GM21381 (cell line): Measurements from ENCODE around the gene CTBP1.

Source experiments
- ATAC-seq: cut with Tn5 transposase; IDR thresholded peaks from one replicate; pipeline ENCODE4 v1.9.1; 2021; ENCODE audit warnings: mild to moderate bottlenecking, moderate library complexity; ENCODE audit not compliant: unreplicated experiment

Gene CTBP1

DNA sequence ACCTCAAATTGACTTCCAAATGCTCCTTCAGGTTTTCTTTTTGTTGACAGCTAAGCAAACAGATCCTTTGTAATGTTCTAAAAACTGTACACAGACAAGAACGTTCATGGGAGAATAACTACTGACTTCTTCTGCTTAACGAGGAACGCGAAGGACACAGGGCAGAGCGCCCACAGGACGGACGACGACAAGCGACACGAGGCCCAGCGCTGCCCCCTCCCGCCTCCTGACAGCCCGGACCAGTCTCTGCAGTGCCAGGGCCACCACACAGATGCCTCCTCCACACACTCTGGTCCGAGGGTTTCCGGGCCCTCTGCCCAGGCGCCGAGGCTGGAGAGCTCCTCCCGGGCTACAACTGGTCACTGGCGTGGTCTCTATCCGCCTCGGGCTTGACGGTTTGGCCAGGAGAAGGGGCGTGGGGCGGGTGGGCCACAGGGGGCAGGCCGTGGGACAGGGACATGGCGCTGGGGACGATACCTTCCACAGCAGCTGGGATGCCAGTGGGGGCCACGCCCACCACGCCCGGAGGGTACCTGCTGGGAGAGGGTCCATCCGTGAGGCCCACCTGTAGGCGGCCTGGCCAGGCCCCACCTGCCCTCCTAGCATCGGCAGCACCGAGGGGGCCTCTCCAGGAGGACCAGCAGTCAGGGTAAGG lies 36.9 kb downstream of the CTBP1 start:
- no peak for ATAC-seq

DNA sequence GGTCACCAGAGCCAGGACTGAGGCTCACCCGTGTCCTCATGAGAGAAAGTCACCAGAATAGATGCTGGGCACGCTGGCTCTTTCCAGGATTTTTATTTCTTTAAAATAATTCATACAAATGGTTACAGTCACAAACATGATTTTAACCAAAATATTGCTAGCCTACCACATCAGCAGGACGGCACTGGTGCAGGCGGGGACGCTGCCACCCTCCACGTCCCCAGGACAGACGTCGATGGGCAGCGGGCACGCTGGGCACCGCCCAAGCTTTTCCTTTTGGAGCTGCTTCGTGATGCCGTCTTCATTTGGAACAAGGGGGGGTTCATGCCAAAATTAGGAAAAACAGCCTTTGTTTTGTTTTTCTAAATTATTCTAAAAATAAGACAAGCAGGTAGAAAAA lies 37.6 kb downstream of the CTBP1 start:
- no peak for ATAC-seq

DNA sequence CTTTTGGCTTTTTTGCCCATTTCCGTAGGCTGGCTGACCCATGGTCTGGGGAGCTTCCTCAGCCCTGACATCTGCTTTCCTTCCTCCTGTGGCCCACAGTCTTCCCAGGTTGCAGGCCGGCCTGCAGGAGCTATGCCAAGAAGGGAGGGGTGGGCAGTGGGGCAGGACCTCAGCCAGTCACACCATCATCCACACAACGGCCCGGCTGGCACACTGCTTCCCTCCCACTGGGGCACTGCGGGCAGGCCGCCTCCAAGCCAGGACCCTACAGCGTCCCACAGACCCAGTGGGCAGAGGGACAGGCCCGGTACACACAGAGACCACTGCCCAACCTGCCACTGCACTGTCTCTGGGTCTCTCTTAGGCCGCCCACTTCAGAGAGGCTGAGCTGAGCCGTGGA lies 38.0 kb downstream of the CTBP1 start:
- no peak for ATAC-seq

DNA sequence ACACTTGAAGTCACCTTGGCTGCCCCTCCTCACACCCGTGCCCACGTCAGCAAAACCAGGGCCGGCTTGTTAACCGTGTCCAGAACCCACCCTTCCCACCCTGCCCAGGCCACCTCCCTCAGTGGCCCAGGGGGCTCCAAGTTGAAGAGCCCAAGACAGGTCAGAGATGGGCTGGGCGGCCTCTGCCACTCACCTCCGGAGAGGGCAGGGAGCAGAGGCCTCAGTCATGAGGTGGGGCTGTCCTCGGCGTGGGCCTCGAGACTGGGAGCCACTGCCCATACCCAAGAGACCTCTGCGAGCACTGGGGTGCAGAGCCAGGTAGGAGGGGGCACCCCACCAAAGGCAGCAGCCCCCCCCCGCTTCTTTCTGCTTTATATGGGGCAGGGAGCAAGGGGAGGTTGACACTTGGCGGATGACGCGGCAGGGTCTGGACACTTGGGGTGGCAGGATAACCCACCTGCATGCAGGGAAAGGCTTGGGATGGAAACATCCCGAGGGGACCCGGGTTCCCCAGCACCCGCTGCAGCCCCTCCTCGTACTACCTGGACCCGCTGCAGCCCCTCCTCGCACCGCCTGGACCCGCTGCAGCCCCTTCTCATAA lies 38.6 kb downstream of the CTBP1 start:
- ATAC-seq: no peak

DNA sequence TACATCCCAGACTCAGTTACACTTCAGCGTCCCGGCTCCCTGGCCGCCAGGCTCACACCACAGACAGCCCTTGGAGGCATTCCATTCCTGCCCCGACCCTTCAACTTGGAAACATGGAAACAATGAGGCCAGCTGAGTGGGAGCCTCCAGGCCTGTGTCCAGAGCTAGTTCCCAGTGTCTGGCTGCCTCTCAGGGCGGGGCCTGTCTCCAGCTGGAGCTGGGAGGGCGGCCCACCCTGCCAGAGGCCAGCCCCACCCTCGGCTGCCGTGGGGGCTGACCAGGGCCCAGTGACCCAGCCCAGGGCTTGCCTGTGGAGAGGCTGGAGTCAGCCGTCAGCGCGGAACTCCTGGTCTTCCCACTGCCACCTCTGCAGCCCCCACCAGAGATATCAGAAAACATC lies 39.1 kb downstream of the CTBP1 start:
- no peak for ATAC-seq

DNA sequence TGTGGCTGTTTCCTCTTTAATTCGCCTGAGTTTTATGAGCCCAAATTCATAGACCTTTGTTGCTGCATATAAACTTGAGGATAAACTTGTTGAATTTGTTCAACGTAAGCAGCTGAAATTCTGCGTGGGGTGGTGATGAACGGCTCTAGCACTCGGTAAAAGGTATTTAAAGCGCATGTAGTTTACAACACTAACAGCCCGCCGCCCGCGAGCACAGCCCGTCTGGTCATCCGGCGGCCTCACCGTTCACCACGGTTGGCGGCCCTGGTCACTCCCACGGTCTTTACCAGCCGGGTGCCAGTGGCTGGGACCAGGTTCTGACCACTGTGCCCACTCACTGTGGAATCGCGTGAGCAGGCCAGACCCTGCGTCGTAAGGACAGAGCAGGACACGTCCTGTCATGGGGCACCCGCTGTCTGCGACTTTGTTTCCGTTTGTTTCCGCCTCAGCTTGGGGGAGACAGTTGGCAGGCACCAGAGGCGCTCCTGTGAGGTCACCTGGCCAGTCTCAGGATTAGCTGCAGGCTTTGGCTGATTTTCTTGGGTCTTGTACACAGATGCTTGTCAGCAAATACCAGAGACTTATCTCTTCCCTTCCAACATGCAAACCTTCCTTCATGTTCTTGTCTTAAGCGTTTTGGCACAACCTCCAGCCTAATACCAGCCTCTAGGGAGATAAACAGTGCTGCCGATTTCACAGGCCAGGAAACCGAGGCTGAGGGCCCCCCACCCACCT lies 39.8 kb downstream of the CTBP1 start:
- ATAC-seq: no peak

DNA sequence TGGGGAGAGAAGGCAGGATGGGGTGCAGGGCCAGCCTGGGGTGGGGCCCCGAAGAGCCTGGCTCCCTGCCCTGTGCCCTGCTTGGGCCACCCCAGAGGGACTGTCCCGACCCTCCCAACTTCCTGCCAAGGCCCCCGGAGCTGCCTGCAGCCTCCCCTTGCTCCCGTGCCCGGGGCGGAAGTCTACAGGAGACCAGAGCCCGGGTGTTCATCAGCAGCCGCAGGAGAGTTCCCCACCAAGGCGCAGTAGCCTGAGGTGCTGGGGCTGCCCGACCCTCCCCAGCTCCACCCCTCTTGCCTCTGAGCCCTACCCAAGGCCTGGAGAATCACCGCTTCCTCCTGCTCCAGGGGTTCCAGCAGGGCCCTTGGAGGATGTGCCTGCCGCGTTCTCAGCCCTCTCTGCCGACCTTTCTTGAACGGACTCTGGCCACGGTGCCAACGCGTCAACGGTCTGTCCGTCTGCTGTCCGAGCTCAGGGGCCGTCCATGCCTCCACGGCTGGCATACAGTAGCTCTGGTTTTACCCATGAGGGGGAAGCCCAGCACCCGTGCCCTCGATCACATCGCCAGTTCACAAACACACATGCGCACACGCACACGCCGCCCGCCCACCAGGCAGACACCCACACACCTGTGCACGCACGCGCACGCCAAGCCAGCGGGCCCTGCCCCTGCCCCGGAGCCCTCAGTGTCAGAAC lies 40.5 kb downstream of the CTBP1 start:
- no peak for ATAC-seq

DNA sequence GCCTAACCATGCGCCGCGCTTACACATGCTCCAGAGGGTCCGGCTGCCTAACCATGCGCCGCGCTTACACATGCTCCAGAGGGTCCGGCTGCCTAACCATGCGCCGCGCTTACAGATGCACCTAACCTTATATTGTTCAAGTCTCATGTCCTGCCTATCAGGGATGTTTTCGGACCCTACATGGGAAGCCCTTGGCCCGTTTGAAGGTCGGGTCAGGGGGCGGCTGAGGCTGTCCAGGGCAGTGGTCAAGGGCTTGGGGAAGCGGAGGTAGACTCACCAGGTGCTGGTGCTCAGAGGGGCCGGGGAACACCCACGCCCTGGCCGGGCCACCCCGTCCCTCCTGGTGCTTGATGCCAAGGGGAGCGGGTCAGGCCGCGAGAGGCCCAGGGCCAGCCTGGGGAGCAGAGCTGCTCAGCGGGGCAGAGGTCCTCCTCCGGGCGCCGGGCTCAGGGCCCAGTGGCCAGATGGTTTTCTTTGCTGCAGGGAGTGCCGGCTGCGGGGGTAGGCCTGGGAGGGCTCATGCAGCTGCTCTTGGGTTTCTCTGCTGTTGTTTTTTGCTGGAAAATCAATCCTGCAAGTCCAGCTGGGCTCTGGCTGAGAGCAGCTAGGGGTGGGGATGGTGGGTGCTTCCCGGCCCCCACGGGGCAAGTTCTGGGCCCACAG lies 41.2 kb downstream of the CTBP1 start:
- ATAC-seq: no peak

DNA sequence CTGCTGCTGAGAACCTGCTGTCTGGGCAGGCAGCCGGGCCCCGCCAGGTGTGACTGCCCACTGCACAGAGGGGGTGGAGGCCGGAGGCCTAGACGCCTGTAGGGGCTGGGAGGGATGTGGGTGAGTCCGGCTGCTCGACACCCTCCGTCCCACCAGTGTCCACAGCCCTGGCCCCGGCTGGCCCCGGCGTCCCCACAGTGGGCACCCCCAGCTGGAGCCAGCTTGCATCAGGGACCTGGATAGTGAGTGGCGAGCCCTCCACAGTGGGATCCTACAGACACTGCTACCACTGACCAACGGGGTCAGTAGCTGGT lies 41.8 kb downstream of the CTBP1 start:
- no peak for ATAC-seq

DNA sequence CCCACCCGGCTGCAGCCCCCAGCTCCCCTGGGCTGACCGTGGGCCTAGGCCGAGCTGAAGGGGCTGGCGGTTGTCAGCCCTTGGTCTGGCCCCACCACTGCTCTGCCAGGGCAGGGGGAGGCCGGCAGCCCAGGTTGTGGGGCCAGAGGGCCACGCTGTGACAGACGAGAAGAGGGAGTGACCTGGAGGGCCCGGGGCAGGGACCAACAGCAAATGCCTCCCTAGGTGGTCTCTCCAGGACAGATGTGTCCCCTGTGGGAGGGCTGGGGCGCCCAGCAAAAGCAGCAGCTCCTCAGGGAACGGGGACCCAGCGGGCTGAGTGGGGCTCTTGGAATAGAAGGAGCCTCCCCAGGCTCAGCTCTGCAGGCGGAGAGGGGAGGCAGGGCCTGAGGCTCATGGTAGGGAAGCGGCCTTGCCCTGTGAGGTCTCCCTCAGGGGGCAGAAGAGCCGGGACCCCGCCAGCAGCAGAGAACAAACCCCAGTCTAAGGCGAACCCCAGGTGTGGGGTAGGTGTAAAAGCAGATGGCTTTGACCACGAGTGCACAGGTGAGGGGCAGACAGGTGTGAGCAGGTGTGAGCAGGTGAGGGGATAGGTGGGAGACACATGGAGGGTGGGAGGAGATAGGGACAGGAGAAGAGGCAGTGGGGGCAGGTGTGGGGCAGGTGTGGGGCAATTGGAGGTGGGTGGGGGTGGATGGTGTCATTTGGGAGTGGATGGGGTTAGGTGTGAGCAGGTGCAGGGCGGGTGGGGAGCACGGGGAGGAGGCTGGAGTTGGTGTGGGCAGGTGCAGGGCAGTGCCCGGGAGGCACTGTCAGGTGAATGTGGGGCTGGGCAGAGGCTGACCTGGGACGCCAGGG lies 42.4 kb downstream of the CTBP1 start:
- ATAC-seq: no peak

DNA sequence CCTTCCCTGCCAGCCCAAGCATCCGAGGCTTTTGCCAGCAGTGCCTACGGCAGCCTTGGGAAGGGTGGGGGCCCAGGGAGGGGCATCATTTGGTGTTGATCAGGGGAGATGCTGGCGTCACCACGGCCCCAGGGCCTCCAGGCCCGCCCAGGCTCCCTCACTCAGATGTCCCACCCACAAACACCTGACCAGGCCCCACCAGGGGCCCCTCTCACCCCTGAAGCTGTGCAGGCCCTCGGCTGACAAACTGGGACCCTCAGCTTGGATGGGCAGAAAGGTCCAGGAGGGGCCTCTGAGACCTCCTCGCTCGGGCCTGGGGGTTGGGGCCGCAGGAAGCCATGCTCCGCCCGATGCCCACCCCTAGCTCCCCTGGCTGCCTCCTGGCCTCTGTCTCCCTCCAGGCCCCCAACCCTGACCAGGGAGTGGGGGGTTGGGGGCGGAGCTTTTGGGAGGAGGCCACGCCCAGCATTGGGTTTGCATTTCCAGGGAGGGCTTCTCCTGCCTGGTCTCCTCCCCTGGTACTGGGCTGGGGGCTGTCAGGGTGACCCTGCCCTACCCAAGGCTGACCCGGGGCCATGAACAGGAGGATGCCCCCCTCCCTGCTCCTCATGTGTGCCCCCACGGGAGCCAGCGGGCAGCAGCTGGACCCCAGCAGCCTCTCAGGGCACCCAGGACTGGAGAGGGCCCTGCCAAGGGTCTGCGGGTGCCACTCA lies 43.2 kb downstream of the CTBP1 start:
- no peak for ATAC-seq

DNA sequence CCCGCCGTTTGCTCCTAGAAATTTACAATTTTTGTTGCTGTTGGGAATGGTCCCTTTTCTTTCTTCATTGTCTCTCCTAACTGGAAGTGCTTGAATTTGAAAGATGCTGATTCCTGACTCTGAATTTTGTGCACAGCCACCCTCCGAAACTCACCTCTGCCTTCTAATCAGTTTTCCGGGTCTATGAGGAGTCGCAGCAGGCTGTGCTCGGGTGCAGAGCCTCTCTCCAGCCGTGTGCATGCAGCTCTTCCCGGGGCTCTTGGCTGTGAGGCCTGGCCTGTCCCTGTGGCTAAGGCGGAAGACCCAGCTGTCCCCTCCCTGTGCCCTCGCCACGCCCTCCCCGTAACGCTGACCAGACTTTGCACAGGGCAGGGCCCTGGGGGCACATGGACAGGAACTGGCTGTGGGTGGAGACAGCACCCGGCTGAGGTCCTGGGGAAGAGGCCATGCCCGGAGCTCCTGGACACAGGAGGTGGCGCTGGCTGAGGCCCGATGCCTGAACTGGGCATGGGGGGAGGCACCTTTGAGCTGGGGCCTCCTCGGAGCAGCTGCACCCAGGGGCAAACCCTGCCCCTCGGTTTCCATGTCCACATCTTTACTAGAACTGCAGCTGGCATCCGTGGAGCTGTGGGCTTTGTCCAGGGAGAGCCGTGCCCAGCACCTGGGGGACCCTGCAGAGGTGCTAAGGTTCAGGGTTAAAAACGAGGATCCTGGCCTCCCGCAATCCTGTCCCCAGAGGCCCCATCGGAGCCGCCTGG lies 43.9 kb downstream of the CTBP1 start:
- no peak for ATAC-seq

DNA sequence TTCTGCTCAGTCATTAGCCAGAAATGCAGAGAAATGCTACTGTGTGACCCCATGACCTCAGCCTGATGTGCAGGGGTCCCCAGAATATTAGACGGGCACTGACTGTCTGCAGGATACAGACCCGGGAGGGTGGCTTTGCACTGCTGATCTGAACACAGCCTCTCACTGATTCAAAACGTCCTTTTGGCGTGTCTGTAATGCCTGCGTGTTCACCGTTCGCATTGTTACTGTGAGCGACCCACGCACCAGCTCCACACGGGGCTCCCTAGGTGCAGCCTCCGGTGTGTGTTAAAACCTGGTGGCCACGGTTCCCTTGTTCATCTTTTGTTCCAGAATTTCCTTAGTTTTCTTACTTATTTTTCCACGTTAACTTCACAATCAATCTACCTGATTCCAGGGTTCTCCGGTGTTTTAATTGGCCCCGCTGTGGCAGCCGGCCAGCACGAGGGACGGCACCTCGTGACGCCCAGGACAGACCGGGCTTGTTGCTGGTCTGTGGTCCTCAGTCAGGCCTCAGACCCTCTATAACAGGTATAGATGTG lies 44.6 kb downstream of the CTBP1 start:
- ATAC-seq: no peak

DNA sequence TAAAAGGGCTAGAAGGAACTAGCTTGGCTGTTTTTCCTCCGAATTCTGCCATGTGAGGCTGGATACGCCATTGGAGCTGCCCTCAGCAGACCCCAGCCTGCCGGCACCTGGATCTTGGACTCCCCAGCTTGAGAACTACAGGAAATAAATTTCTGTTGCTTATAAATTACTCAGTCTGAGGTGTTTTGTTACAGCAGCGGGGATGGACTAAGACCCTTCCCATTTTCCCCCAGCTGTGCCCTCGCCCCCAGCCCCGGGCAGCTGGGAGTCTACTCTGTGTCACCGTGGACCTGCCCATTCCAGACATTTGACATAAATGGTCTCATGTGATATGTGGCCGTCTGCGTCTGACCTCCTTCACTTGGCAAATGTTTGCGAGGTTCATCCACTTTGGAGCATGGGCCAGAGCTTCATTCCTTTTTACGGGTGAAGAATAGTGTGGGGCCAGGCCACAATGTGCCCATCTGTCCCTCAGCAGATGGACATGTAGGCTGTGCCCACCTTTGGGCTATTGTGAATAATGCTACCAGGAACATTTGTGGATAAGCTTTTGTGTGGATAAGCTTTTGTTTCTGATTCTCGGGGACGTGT lies 45.8 kb downstream of the CTBP1 start:
- ATAC-seq: no peak

DNA sequence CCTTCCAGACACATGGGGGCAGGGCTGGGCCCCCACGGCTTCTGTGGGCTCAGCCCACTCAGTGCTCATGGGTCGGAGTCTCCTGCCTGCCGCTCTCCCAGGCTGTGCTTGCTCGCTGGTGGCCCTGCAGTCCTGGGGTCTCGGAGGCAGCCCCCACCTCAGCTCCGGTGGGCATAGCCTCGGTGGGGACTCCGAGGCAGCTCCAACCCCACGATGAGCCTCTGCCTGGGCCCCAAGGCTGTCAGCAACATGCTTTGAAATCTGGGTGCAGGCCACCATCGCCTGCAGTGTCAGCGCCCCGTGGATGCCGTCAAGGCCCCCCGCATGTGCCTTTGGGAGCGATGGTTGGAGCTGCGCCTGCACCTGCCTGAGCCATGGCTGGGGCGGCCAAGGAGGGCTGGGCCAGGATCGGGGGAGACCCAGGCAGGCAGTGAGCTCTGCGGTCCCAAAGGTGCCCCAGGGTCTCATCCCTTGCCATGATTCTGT lies 46.4 kb downstream of the CTBP1 start:
- no peak for ATAC-seq

DNA sequence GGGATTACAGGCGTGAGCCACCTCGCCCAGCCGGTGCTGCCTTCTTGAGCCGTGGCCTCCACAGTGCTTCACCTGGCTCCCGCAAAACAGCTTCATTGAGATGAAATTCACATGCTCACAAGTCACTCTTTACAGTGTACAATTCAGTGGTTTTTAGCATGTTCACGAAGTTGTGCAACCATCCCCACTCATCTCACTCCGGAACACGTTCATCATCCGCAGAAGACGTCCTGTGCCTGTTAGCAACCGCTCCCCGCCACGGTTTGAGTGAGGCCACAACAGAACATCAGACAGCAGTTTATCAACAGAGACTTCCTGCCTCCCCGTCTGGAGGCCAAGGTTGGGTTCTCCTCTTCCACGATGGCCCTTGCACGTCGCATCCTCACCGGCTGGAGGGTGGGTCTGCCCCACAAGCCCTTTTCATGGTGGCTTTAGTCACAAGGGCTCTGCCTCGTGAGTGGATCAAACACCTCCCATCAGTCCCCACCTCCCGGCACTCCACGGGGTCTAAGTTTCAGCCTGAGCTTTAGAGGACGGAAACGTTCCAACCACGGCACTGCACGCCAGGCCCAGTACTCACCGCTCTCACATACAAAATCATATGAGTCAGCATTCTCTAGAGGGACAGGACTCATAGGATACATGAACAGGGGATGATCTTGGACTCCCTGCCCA lies 46.9 kb downstream of the CTBP1 start:
- peak; percentile 21 for ATAC-seq

DNA sequence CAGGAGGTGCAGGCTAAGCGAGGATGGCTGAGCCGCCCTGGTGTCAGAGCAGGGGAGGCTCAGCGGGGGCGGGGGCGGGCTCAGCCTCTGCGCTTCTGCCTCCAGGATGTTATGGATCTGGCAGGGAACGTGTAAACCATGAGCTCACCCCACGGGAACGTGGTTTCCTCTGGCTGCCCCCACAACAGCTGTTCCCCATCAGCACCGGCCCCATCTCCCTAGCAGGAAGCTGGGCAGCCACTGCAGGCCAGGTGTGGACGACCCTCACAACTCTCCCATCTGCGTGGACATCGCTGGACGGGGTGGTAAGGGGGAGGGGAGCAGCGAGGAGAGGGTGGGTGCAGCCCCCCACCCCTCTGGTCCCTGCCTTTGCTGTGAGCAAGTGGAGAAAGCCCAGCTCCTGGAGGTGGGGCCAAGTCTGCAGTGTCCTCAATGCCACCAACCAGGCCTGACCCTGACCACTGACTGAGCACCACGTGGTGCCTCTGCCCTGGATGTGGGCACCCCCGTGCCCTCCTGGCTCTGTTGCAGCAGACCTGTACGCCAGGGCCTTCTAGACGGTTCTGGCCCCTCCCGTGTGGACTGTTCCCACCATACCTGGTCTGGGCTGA lies 48.4 kb downstream of the CTBP1 start:
- ATAC-seq: peak; percentile 8
